Spleen (tissue), 7 donors: Measurements from ENCODE around the gene PARP6.
A peak's percentile ranks its signal among the peaks of the same experiment; 100 is the strongest.

Source experiments
- CTCF ChIP-seq, 11 experiments: fragments of 200-600 bp in 7 of 11; fragments of 450-650 bp in 4 of 11; sonication (generic) in 4 of 11; IDR thresholded peaks in 8 of 11; conservative IDR thresholded peaks in 3 of 11; 1 replicate in 7 of 11; 2 replicates in 4 of 11; pipeline versions ENCODE4 v1.4.0 to v1.8.0; 2016 to 2021; ENCODE audit warnings: antibody characterized with exemption in 11 of 11, inconsistent platforms in 4 of 11, mild to moderate bottlenecking in 1 of 11
- POLR2A ChIP-seq, 3 donors: fragments of 450-650 bp; IDR thresholded peaks; one replicate each; pipeline ENCODE4 v1.5.1; 2017; ENCODE audit warnings: antibody characterized with exemption in 3 of 3, mild to moderate bottlenecking in 1 of 3
- donor health status: DM: no; HTN: no; CAD: no; lungs with moderate emphysema.
- donor health status: DM: no; HTN: no; CAD: no.
- donor health status: DM: no; HTN: no; CAD: no.

GRCh38 chr15:72312605-72313447, 40.5 kb upstream of the PARP6 start:
- TF ChIP-seq CTCF (IDR thresholded peaks at IDR 0.05 in 8 of 11, conservative IDR thresholded peaks at IDR 0.05 in 3 of 11) (peak; percentile 40 to 80 (median 70)), POLR2A (IDR thresholded peaks at IDR 0.05) (no peak)
